Activated CD4-positive, alpha-beta T cell treated with anti-CD3 and anti-CD28 coated beads for 24 hours (primary cell): ENCODE data around the gene HNMT.
"Not testable (repeated sequence)": the region's sequence is repeated elsewhere in the genome, so short reads cannot be mapped to it uniquely, and the experiment has no call there.

Experiments
- DNase-seq, 2 donors: peaks; one replicate each; pipeline ENCODE4 v3.0.0-alpha.2; 2020; ENCODE audit warnings: low read depth in 2 of 2

The HNMT gene

GRCh38 chr2:137964066-137964858, at the start of gene HNMT:
Gene HNMT, plus strand, starts transcription at chr2:137964473. Its CDS starts 19 bp downstream, at chr2:137964492.
- no peak for DNase-seq

- no peak for DNase-seq
Observed at GRCh38 chr2:137921105-137921880, 43.0 kb upstream of the HNMT start.

DNA sequence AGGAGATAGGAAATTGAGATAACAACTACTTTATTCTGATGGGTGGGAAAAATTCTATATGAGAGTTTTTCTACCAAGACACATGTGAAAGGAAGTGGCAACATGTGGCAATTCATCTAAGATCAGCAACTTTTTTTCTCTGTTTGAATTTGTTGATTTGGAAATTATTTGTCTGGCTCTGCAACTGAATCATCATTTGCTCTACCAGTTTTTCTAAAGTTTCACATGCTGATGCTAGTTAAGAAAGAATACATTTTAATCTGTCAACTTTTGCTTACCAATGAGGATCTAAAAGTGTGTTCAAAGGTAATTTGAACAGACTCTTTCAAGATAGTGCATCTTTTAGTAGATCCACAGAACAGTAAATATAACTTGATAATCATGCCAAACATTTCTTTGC, 42.1 kb upstream of the HNMT start:
- not testable (repeated sequence) for DNase-seq

DNA sequence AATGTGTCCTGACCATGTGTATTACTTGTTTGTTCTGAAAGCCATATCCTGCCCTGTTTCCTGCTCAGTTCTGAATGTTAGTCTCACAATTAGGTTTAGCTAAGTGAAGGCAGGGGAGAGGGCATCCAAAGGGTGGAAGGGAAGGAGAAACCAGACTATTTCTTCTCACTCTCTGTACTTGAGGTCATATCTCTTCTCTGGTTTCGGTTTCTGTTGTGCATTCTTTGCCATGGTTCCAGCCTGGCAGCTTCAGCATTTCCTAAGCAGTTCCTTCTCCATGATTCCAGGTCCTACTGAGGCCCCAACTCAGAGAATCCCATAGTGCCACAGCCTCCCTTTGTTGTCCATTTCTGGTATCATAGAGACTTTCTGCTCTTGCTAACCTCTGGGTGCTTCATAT, 40.3 kb upstream of the HNMT start:
- no peak for DNase-seq

DNA sequence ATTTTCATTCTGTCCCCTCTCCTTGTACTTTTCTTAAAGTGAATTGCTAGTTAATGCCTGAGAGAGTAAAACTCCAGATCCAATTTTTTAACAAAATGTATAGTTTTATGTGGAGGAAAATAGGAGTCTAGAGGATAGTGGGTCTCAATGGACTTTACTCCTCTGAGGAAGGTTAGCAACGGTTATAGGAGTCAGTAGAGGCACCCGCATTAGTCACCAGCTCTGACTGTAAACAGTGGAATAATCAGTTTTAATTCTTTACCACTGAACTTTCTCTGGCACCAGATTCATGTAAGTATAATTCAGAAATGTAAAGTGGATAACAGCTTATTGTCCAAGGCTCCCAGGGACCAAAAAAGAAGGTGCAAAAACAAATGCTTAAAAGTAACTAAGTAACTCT, 38.7 kb upstream of the HNMT start:
- DNase-seq: no peak

DNA sequence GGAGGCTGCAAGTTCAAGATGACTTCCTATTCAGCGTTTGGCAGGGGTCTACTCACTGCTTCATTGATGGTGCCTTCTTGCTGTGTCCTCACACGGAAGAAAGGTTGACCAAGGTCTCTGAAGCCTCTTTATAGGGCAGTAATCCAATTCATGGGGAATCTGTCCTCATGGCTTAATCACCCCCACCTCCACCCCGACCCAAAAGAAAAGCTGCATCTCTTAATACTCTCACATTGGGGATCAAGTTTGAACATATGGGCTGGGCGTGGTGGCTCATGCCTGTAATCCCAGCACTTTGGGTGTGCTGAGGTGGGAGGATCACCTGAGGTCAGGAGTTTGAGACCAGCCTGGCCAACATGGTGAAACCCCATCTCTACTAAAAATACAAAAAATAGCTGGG, 36.4 kb upstream of the HNMT start:
- DNase-seq: no peak

GRCh38 chr2:137928547-137929518, 35.4 kb upstream of the HNMT start:
- DNase-seq: no peak

DNA sequence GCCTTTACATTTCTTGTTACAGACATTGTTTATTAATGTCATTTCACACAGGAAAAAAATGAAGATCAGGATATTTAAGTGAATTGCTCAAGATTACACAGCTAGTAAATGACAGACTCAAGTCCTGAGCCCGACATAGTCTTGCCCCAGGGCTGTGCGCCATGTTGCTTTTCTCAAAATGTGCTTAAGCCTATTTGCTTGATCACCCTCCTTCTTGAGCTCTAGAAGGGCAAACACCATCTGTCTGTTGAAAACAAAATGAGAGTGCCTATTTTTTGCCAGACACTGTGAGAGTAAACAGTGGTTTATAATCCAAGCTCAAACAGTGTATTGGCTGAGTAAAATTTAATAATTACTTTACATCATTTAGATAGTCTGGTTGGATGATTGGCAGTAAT, 34.8 kb upstream of the HNMT start:
- no peak for DNase-seq

DNA sequence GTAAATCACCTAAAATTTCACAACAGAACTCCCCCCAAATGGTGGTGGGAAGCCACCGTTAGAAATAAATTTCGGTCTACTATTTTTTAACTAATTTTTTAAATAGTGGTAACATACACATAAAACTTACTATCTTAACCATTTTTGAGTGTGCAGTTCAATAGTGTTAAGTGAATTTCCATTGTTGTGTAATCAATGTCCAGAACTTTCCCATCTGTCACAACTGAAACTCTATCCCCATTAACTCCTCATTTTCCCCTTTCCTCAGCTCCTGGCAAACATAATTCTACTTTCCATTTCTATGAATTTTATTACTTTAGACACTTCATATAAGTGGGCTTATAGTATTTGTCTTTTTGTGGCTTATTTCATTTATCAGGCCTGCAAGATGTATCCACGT, 34.1 kb upstream of the HNMT start:
- DNase-seq: no peak

- no peak for DNase-seq
Observed at GRCh38 chr2:137935591-137935990, 28.7 kb upstream of the HNMT start.

- no peak for DNase-seq
Observed at GRCh38 chr2:137937246-137937645, 27.0 kb upstream of the HNMT start.

DNA sequence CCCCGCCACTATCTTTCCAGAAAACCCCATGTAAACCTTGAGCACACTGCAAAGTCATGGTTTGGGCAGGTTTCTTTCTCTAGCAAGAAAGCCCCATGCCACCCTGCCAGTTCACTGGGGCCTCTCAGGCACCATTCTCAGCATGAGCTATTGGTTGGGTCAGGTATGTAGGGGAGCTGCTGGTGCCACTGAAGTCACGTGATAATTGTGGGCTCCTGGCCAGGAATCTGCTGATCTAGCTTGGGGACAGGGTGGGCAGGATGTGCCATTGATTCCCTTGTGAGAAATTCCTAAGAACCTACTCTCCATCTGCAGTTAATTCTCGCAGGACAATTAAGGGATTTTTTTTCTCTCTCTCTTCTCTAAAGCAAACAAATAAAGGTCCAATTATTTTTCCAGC, 26.5 kb upstream of the HNMT start:
- DNase-seq: no peak

DNA sequence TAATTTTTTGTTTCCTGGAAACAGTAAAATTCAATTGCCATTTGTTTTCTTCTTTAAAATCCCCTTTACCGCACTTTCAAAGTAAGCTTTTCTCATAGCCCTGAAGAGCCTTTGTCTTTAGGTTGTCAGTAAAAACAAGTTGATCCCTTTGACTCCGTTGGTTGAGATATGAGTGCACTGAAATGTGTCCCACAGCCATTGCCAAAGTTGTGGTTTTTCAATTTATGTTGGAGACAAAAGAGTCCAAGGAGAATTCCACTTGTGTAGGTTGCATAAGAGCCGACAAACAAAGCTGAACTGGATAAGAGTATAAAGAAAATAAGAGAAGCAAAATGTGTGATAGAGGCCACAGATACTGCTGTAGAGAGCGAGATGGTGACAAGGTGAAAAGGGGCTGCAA, 26.1 kb upstream of the HNMT start:
- no peak for DNase-seq

DNA sequence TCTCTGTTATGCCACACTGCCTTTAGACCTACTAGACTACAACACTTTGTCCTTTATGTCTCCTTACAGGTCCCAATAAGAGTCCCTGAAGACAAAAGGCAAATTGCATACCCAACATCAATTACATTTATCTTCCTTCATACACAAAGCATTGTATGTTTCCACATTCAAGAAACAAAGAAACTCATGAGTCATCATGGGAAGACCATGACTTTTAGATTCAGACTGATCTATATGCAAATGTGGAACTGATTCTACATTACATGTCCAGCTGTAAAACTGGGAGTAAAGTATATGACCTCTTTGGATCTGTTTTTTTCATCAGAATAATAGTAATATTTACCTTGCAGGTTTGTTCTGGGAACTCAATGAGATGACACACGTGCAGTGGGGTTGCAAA, 25.2 kb upstream of the HNMT start:
- DNase-seq: no peak

- DNase-seq: no peak
Observed at GRCh38 chr2:137940154-137940553, 24.1 kb upstream of the HNMT start.

DNA sequence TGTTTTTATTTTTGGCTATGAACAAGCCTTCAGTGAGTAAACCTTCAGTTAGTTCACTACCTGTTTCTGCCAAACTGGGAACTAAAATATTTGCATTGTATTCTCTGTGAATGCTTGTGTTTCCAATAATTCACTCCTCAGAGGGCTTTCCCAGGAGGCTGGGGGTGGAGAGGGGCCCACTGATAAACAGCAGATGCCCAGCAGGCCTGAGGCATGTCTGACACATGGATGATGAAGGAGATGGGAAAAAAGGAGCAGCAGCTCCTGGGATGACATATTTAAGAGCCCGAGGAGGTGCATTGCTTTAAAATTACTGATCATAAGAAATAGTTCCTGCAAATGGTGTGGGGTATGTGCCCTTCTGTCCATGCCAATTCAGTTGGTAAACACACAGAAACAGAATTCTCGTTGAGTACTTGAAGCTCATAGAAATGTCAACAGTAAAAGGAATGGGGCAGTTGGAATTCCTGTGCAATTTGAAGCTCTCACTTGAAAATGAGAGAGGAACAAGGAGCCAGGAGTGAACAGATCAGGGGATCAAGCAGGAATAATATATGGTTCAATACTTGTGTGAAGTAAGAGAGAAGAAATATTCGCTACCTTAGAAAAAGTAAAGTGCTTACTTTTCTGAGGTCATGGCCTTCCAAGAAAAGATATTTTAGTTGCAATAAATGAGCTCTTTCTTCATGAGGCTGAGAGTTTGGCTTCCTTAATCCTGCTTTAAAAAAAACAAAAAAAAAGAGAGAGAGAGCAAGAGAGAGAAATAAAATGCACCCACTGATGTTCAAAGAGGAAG, 22.0 kb upstream of the HNMT start:
- no peak for DNase-seq

GRCh38 chr2:137942833-137943677, 21.2 kb upstream of the HNMT start:
- DNase-seq: no peak

- DNase-seq: no peak
Observed at GRCh38 chr2:137943678-137944347, 20.5 kb upstream of the HNMT start.

GRCh38 chr2:137944714-137945113, 19.6 kb upstream of the HNMT start:
- no peak for DNase-seq

GRCh38 chr2:137945229-137945628, 19.0 kb upstream of the HNMT start:
- no peak for DNase-seq
